GM19467 (cell line): ENCODE measurements around the gene SLC9A5.

ENCODE experiments used
- ATAC-seq: cut with Tn5 transposase; IDR thresholded peaks from one replicate; pipeline ENCODE4 v1.9.1; 2021; ENCODE audit warnings: mild to moderate bottlenecking, moderate library complexity; ENCODE audit not compliant: unreplicated experiment

The SLC9A5 gene

GRCh38 chr16:67238806-67239470, 9.8 kb upstream of the SLC9A5 start:
- ATAC-seq, result no peak

- no peak for ATAC-seq
These were observed 8.3 kb upstream of the SLC9A5 start for GRCh38 chr16:67240506-67240905.

- ATAC-seq, result no peak
These were observed 7.5 kb upstream of the SLC9A5 start for GRCh38 chr16:67241008-67241900.

GRCh38 chr16:67242138-67242730, 6.5 kb upstream of the SLC9A5 start:
- no peak for ATAC-seq

- ATAC-seq, result no peak
These were observed 5.3 kb upstream of the SLC9A5 start for GRCh38 chr16:67243481-67243880.

- ATAC-seq, result no peak
These were observed 4.2 kb upstream of the SLC9A5 start for GRCh38 chr16:67244387-67245185.

GRCh38 chr16:67245186-67245585, 3.6 kb upstream of the SLC9A5 start:
- no peak for ATAC-seq

- no peak for ATAC-seq
These were observed 3.1 kb upstream of the SLC9A5 start for GRCh38 chr16:67245674-67246080.

GRCh38 chr16:67246081-67246755, 2.6 kb upstream of the SLC9A5 start:
- peak; percentile 20 for ATAC-seq

- ATAC-seq, result peak; percentile 14
These were observed 2.0 kb upstream of the SLC9A5 start for GRCh38 chr16:67246756-67247191.

- peak; percentile 58 for ATAC-seq
These were observed 1.3 kb upstream of the SLC9A5 start, which contains the start of gene FHOD1 for GRCh38 chr16:67247192-67248072. Gene FHOD1 (minus strand): TSS chr16:67247481. CDS start chr16:67247410, 71 bp downstream.

- ATAC-seq, result no peak
These were observed 742 bp upstream of the SLC9A5 start for GRCh38 chr16:67248073-67248400.

GRCh38 chr16:67249178-67250044, 632 bp downstream of the SLC9A5 start:
- no peak for ATAC-seq

- ATAC-seq, result no peak
These were observed 1.2 kb downstream of the SLC9A5 start for GRCh38 chr16:67250045-67250327.

GRCh38 chr16:67252609-67253497, 4.1 kb downstream of the SLC9A5 start:
- no peak for ATAC-seq

GRCh38 chr16:67254801-67255552, 6.2 kb downstream of the SLC9A5 start:
- ATAC-seq, result no peak
